Measurements from ENCODE around the gene SLC35F3. TPM values are rescaled to one million over a fixed set of nuclear protein-coding genes. Genes with fewer than 3 reads are reported as not detected.
"Not testable (repeated sequence)": the region's sequence is repeated elsewhere in the genome, so short reads cannot be mapped to it uniquely, and the experiment has no call there.

The SLC35F3 gene
- total RNA-seq, 1 donor from 2014 or later = not detected

DNA sequence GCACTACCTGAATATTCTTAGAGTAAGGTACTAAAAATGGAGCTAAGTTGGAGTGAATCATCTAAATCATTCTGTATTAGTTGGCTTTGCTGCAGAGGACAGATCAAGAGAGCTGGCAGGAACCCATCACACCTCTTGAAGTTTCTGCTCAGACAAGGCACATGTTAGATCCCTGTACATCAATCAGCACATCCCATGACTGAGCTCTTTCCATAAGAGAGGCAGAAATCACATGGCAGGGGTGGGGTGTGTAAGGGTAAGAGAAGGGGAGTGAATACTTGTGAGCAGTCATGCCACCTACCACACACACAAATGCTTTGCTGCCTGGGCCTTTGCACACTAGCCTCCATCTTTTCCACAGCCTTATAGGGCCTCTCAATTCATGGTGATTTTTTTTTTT is 214.4 kb downstream of the SLC35F3 start:
- peaks cover 3% of the 10 kb centered on the region for H3K4me1 ChIP-seq
- no peak for DNase-seq
- intact Hi-C loops (cut with micrococcal nuclease) = loop anchor here (10.0 kb wide), 1 partner anchor 196 kb away; no protein-coding TSS in a partner anchor
- H3K36me3 ChIP-seq = no peaks in the 10 kb centered on the region
- H3K9me3 ChIP-seq (replicated peaks) = no peaks in the 10 kb centered on the region
- TF ChIP-seq, protein P1, sequence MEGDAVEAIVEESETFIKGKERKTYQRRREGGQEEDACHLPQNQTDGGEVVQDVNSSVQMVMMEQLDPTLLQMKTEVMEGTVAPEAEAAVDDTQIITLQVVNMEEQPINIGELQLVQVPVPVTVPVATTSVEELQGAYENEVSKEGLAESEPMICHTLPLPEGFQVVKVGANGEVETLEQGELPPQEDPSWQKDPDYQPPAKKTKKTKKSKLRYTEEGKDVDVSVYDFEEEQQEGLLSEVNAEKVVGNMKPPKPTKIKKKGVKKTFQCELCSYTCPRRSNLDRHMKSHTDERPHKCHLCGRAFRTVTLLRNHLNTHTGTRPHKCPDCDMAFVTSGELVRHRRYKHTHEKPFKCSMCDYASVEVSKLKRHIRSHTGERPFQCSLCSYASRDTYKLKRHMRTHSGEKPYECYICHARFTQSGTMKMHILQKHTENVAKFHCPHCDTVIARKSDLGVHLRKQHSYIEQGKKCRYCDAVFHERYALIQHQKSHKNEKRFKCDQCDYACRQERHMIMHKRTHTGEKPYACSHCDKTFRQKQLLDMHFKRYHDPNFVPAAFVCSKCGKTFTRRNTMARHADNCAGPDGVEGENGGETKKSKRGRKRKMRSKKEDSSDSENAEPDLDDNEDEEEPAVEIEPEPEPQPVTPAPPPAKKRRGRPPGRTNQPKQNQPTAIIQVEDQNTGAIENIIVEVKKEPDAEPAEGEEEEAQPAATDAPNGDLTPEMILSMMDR (IDR thresholded peaks at IDR 0.05; ENCODE audit: borderline replicate concordance) = no peak
- peaks cover 30% of the 10 kb centered on the region for H3K27me3 ChIP-seq (ENCODE audit: low read depth)
- no peak overlapping the region for H3K27ac ChIP-seq (replicated peaks)
- H3K4me3 ChIP-seq = no peak overlapping the region

DNA sequence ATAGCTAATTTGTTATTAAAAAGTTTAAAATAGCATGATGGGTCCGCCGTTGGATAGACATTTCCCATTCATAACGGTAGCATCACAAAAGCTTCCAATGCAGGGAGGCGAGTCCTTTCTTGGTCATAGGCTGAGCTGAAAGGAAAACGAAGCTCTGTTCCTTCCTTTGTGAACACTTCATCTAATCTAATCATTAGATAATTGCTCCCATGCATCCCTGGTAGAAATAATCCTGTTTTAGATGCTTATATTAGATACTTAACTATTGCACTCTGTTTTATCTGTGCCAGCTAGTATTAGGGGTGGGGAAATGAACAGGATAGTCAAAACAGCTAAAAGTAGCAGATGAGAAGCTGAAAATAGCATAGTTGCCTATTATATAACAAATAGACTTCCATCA is 215.0 kb downstream of the SLC35F3 start:
- intact Hi-C loops (cut with micrococcal nuclease) = loop anchor here (10.0 kb wide), 1 partner anchor 195 kb away; no protein-coding TSS in a partner anchor
- DNase-seq = no peak
- no peak overlapping the region for H3K4me3 ChIP-seq
- no peaks in the 10 kb centered on the region for H3K9me3 ChIP-seq (replicated peaks)
- no peak overlapping the region for H3K27ac ChIP-seq (replicated peaks)
- H3K27me3 ChIP-seq (ENCODE audit: low read depth) = peaks cover 34% of the 10 kb centered on the region
- peaks cover 3% of the 10 kb centered on the region for H3K4me1 ChIP-seq
- TF ChIP-seq, protein P1 (IDR thresholded peaks at IDR 0.05; ENCODE audit: borderline replicate concordance) = no peak
- H3K36me3 ChIP-seq = no peaks in the 10 kb centered on the region

DNA sequence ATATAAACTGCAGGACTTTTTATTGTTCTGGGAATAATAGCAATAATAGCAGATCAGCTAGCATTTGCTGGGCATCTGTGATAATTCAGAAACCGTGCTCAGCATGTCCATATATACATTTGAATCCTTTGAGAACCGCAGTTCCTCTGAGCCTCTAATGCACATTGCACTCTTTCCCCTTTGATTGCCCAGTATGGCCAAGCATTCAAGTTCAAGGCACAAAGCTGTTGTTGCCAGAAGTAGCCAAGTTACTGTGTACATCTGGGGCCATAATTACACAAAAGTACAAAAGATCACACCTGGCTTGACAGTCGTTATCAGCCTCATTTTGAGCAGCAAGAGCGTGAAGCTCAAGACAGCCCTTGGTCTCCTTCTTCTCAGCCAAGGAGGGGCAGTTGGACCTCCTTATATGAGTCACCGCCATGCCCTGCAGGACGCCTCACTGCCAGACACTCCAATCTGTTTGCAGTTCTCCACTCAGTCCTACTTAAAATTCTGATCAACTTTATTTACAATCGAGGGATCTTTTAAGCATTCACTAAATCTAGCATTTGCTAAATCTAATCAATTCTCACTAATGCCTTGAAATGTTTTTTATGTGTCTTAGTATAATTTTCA is 216.0 kb downstream of the SLC35F3 start:
- no peak overlapping the region for H3K27ac ChIP-seq (replicated peaks)
- TF ChIP-seq, protein P1 (IDR thresholded peaks at IDR 0.05; ENCODE audit: borderline replicate concordance) = no peak
- peaks cover 44% of the 10 kb centered on the region for H3K27me3 ChIP-seq (ENCODE audit: low read depth)
- DNase-seq = no peak
- H3K9me3 ChIP-seq (replicated peaks) = no peaks in the 10 kb centered on the region
- H3K4me1 ChIP-seq = no peaks in the 10 kb centered on the region
- H3K4me3 ChIP-seq = no peak overlapping the region
- H3K36me3 ChIP-seq = no peaks in the 10 kb centered on the region
- intact Hi-C loops (cut with micrococcal nuclease) = no loop called here

DNA sequence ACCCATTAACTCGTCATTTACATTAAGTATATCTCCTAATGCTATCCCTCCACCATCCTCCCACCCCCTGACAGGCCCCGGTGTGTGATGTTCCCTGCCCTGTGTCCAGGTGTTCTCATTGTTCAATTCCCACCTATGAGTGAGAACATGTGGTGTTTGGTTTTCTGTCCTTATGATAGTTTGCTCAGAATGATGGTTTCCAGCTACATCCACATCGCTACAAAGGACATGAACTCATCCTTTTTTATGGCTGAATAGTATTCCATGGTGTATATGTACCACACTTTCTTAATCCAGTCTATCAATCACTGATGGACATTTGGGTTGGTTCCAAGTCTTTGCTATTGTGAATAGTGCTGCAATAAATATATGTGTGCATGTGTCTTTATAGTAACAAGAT is 217.2 kb downstream of the SLC35F3 start:
- H3K36me3 ChIP-seq; DNase-seq; intact Hi-C loops (cut with micrococcal nuclease); H3K9me3 ChIP-seq (replicated peaks); H3K4me1 ChIP-seq; H3K4me3 ChIP-seq; H3K27ac ChIP-seq (replicated peaks): not testable (repeated sequence)
- H3K27me3 ChIP-seq (ENCODE audit: low read depth) = peaks cover 48% of the 10 kb centered on the region

DNA sequence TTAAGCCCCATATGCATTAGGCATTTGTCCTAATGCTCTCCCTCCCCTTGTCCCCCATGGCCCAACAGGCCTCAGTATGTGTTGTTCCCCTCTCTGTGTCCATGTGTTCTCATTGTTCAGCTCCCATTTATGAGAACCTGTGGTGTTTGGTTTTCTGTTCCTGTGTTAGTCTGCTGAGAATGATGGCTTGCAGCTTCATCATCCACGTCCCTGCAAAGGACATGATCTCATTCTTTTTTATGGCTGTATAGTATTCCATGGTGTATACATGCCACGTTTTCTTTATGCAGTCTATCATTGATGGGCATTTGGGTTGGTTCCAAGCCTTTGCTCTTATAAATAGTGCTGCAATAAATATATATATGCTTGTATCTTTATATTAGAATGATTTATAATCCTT is 218.1 kb downstream of the SLC35F3 start:
- H3K27me3 ChIP-seq (ENCODE audit: low read depth) = peaks cover 49% of the 10 kb centered on the region
- H3K4me3 ChIP-seq; DNase-seq; H3K4me1 ChIP-seq; H3K27ac ChIP-seq (replicated peaks); intact Hi-C loops (cut with micrococcal nuclease); H3K9me3 ChIP-seq (replicated peaks); H3K36me3 ChIP-seq: not testable (repeated sequence)

DNA sequence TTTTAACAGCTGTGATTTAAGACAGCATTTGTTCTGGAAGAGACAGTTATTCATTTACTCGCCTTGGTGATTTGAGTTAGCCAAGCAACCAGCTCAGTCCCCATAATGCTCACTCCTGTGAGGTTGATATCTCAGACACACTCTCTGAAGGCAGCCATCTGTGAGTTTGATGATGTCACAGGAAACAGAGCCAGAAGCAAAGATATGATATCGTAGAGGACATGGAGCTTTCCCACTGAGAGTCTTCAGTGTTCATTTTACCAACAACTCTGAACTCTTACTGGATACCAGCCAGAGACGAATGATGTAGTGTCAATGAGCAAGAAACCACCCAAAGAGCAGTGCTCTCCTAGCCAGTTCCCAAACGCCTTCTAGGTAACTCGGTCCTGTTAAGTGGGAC is 219.4 kb downstream of the SLC35F3 start:
- peaks cover 62% of the 10 kb centered on the region for H3K27me3 ChIP-seq (ENCODE audit: low read depth)
- no peaks in the 10 kb centered on the region for H3K36me3 ChIP-seq
- intact Hi-C loops (cut with micrococcal nuclease) = no loop called here
- TF ChIP-seq, protein P1 (IDR thresholded peaks at IDR 0.05; ENCODE audit: borderline replicate concordance) = no peak
- DNase-seq = no peak
- no peak overlapping the region for H3K4me3 ChIP-seq
- H3K9me3 ChIP-seq (replicated peaks) = no peaks in the 10 kb centered on the region
- no peaks in the 10 kb centered on the region for H3K4me1 ChIP-seq
- H3K27ac ChIP-seq (replicated peaks) = no peak overlapping the region
